Vagina (tissue), 2 donors: ENCODE results near the gene ZNF598. TPM values are rescaled to one million over a fixed set of nuclear protein-coding genes. Genes with fewer than 3 reads are reported as not detected.

Experiments used
- DNase-seq, 2 donors: peaks; one replicate each; pipeline ENCODE4 v3.0.0-alpha.2; 2017; ENCODE audit errors: extremely low spot score in 2 of 2
- H3K27ac ChIP-seq: fragments of 200-600 bp; sonication (generic); one replicate; pipeline ENCODE4 v1.5.1; 2019
- H3K27me3 ChIP-seq: fragments of 200-600 bp; sonication (generic); one replicate; pipeline ENCODE4 v1.5.1; 2019
- H3K36me3 ChIP-seq, 2 donors: fragments of 200-600 bp; sonication (generic); one replicate each; pipeline ENCODE4 v1.5.1; 2017 to 2019
- H3K4me1 ChIP-seq: fragments of 200-600 bp; sonication (generic); one replicate; pipeline ENCODE4 v1.5.1; 2019
- H3K4me3 ChIP-seq, 2 donors: fragments of 200-600 bp; sonication (generic); 1 replicate in 1 of 2; 2 replicates in 1 of 2; pipeline ENCODE4 v1.5.1; 2016 to 2019
- H3K9me3 ChIP-seq: fragments of 200-600 bp; sonication (generic); one replicate; pipeline ENCODE4 v1.5.1; 2019
- CTCF ChIP-seq, 3 experiments: fragments of 450-650 bp in 2 of 3; fragments of 200-600 bp in 1 of 3; sonication (generic) in 1 of 3; IDR thresholded peaks; one replicate each; pipeline ENCODE4 v1.5.1; 2017 to 2019; ENCODE audit warnings: antibody characterized with exemption in 3 of 3, mild to moderate bottlenecking in 2 of 3, moderate library complexity in 2 of 3
- POLR2A ChIP-seq, 2 donors: fragments of 450-650 bp; IDR thresholded peaks; one replicate each; pipeline ENCODE4 v1.6.1; 2017; ENCODE audit warnings: antibody characterized with exemption in 2 of 2, mild to moderate bottlenecking in 2 of 2, moderate library complexity in 2 of 2
- POLR2AphosphoS5 ChIP-seq, 2 donors: sonication (generic); formaldehyde crosslinking; IDR thresholded peaks; one replicate each; pipeline ENCODE4 v1.9.0; 2017; ENCODE audit warnings: antibody characterized with exemption in 2 of 2, mild to moderate bottlenecking in 2 of 2, low read depth in 1 of 2; ENCODE audit not compliant: insufficient read depth in 1 of 2
- intact Hi-C: fragments of 100-400 bp; cut with DNase I; formaldehyde crosslinking; loops from one replicate; pipeline ENCODE4 v1.15.1; 2023
- total RNA-seq: library from RNA; depleted of rRNA; stranded (reverse); fragments of >200 nt; gene quantifications from one replicate; pipeline ENCODE4 v1.2.3, GENCODE V29; 2016

ZNF598 gene
- total RNA-seq, 1 donor from 2014 or later, result 51.8 TPM

GRCh38 chr16:1976951-1977874 is 32.4 kb downstream of the ZNF598 start:
- peaks cover 0 to 41% of the 10 kb centered on the region in 2 donors for H3K36me3 ChIP-seq
- H3K4me1 ChIP-seq, result peaks cover 27% of the 10 kb centered on the region
- no peak overlapping the region for H3K4me3 ChIP-seq
- no peaks in the 10 kb centered on the region for H3K27me3 ChIP-seq
- intact Hi-C loops, result no loop called here
- no peaks in the 10 kb centered on the region for H3K9me3 ChIP-seq
- DNase-seq, result no peak
- TF ChIP-seq POLR2AphosphoS5 (IDR thresholded peaks at IDR 0.05; ENCODE audit: insufficient read depth in 1 of 2, low read depth in 1 of 2), result no peak
- TF ChIP-seq POLR2A (IDR thresholded peaks at IDR 0.05), result no peak
- TF ChIP-seq CTCF (IDR thresholded peaks at IDR 0.05), result no peak
- no peak overlapping the region for H3K27ac ChIP-seq

GRCh38 chr16:1976216-1976520 is 33.5 kb downstream of the ZNF598 start:
- TF ChIP-seq CTCF (IDR thresholded peaks at IDR 0.05) (no peak), POLR2A (IDR thresholded peaks at IDR 0.05) (no peak), POLR2AphosphoS5 (IDR thresholded peaks at IDR 0.05; ENCODE audit: insufficient read depth in 1 of 2, low read depth in 1 of 2) (no peak)
- H3K27me3 ChIP-seq, result no peaks in the 10 kb centered on the region
- intact Hi-C loops, result no loop called here
- DNase-seq, result no peak
- H3K9me3 ChIP-seq, result no peaks in the 10 kb centered on the region
- H3K27ac ChIP-seq, result no peak overlapping the region
- H3K4me1 ChIP-seq, result peaks cover 31% of the 10 kb centered on the region
- peaks cover 0 to 41% of the 10 kb centered on the region in 2 donors for H3K36me3 ChIP-seq
- no peak overlapping the region for H3K4me3 ChIP-seq

- Histone ChIP-seq H3K27ac (no peak overlapping the region), H3K36me3 (peaks cover 0 to 41% of the 10 kb centered on the region in 2 donors), H3K27me3 (no peaks in the 10 kb centered on the region), H3K4me3 (no peak overlapping the region), H3K9me3 (no peaks in the 10 kb centered on the region), H3K4me1 (peaks cover 37% of the 10 kb centered on the region)
- TF ChIP-seq CTCF (IDR thresholded peaks at IDR 0.05) (no peak), POLR2AphosphoS5 (IDR thresholded peaks at IDR 0.05; ENCODE audit: insufficient read depth in 1 of 2, low read depth in 1 of 2) (no peak), POLR2A (IDR thresholded peaks at IDR 0.05) (no peak)
- DNase-seq, result no peak
- intact Hi-C loops, result no loop called here
Observed at GRCh38 chr16:1975432-1976215, 34.0 kb downstream of the ZNF598 start.

GRCh38 chr16:1974157-1975070 is 35.2 kb downstream of the ZNF598 start:
- intact Hi-C loops, result no loop called here
- Histone ChIP-seq H3K27me3 (no peaks in the 10 kb centered on the region), H3K27ac (no peak overlapping the region), H3K4me3 (no peak overlapping the region), H3K4me1 (peaks cover 28% of the 10 kb centered on the region), H3K36me3 (peaks cover 0 to 41% of the 10 kb centered on the region in 2 donors), H3K9me3 (no peaks in the 10 kb centered on the region)
- no peak for DNase-seq
- TF ChIP-seq CTCF (IDR thresholded peaks at IDR 0.05) (no peak), POLR2A (IDR thresholded peaks at IDR 0.05) (no peak), POLR2AphosphoS5 (IDR thresholded peaks at IDR 0.05; ENCODE audit: insufficient read depth in 1 of 2, low read depth in 1 of 2) (no peak)
